Measurements from ENCODE around the gene TNNC1.

TNNC1 gene

DNA sequence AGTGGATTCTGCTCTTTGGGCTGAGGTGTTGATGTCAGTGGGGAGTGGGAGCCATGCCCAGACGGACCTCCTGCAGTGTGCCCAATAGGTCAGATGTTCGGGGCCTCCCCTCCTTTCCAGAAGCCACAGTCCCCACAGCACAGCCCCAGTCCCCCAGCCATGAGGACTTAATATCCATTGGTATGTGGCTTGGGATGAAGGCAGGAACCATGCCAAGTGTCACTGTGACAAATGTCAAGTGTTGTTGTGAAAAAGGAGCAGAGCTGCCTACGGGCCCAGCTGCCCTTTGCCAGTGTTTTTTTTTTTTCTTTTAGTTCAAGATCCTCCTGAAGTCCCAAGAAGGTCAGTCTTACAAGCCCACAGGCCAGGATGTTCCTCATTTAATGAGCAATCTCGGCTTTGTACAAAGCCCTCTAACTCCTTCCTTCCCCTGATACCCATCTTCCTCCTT lies 21.1 kb downstream of the TNNC1 start:
- TF ChIP-seq, protein P1, sequence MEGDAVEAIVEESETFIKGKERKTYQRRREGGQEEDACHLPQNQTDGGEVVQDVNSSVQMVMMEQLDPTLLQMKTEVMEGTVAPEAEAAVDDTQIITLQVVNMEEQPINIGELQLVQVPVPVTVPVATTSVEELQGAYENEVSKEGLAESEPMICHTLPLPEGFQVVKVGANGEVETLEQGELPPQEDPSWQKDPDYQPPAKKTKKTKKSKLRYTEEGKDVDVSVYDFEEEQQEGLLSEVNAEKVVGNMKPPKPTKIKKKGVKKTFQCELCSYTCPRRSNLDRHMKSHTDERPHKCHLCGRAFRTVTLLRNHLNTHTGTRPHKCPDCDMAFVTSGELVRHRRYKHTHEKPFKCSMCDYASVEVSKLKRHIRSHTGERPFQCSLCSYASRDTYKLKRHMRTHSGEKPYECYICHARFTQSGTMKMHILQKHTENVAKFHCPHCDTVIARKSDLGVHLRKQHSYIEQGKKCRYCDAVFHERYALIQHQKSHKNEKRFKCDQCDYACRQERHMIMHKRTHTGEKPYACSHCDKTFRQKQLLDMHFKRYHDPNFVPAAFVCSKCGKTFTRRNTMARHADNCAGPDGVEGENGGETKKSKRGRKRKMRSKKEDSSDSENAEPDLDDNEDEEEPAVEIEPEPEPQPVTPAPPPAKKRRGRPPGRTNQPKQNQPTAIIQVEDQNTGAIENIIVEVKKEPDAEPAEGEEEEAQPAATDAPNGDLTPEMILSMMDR (IDR thresholded peaks at IDR 0.05; ENCODE audit: low read depth, low read length, missing control alignments) = no peak
- no peak for DNase-seq (ENCODE audit: low read depth)
- no peak overlapping the region for H3K4me3 ChIP-seq (ENCODE audit: low read depth, low read length)

DNA sequence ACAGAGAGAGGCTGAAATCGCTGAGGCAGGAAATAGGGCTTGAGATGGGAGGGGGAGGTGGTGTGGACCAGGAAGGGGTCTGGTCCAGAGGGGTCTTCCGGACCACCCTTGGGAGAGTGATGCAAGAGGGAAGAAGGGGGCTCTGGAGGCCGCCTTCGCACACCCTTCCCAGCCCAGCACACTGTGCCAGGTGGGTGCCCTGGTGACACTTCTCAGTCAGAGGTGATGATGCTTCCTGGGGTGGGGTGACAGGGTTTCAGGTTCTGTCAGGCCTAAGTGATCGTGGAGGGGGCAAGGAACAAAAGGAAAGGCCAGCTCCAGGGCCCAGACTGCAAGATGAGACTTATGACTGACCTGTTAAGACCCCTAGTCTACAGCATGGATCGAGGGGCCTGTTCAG lies 21.6 kb downstream of the TNNC1 start:
- no peak for DNase-seq (ENCODE audit: low read depth)
- TF ChIP-seq, protein P1 (IDR thresholded peaks at IDR 0.05; ENCODE audit: low read depth, low read length, missing control alignments) = no peak
- no peak overlapping the region for H3K4me3 ChIP-seq (ENCODE audit: low read depth, low read length)

DNA sequence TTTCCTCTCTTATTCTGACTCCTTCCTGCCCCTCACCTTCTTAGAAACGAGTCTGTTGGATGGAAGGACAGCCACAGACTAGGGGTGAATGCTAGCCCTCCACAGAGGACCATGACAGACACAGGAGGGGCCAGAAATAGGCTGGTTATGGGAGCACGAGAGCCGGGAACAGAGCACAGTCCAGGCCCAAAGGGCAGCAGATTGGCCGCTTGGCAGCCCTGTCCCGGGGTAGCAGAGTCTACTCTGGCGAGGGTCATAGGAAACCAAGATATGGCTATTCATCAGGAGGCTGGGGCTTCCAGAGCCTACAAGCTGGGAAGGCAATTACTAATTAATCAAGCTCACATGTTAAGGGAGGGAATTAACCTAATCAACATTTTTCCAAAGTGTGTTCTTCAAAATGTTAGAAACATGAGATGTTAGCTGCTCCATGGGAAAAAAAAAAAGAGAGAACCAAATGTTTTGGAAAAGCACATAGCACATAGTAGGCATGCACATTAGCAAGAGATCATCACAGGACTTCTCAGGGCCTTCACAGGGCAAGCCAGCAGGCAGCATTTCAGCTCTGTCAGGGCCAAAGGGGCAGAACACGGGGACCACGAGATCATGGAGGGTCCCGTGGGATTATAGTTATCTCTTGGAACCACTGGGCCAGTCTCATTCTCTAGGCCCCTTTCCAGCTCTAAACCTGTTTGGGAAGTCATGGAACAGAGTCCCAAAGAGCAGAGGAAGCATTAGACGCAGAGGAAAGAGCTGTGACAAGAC lies 22.2 kb downstream of the TNNC1 start:
- H3K4me3 ChIP-seq (ENCODE audit: low read depth, low read length) = no peak overlapping the region
- TF ChIP-seq, protein P1 (IDR thresholded peaks at IDR 0.05; ENCODE audit: low read depth, low read length, missing control alignments) = no peak
- no peak for DNase-seq (ENCODE audit: low read depth)

DNA sequence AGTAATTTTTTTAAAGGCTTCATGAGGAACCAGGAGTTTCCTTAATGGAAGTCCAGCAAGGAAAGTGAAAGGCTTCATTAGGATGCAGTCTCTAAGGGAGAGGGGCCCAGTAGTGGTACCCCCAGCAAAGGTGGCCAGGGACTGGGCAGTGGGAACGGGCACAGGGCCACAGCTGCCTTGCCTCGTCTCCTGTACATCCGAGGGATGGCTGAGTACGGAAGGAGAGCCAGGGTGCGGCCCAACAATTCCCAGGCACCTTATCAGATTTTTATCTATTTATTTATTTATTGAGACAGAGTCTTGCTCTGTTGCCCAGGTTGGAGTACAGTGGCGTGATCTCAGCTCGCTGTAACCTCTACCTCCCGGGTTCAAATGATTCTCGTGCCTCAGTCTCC lies 23.4 kb downstream of the TNNC1 start:
- DNase-seq (ENCODE audit: low read depth) = no peak
- H3K4me3 ChIP-seq (ENCODE audit: low read depth, low read length) = no peak overlapping the region
- TF ChIP-seq, protein P1 (IDR thresholded peaks at IDR 0.05; ENCODE audit: low read depth, low read length, missing control alignments) = no peak

DNA sequence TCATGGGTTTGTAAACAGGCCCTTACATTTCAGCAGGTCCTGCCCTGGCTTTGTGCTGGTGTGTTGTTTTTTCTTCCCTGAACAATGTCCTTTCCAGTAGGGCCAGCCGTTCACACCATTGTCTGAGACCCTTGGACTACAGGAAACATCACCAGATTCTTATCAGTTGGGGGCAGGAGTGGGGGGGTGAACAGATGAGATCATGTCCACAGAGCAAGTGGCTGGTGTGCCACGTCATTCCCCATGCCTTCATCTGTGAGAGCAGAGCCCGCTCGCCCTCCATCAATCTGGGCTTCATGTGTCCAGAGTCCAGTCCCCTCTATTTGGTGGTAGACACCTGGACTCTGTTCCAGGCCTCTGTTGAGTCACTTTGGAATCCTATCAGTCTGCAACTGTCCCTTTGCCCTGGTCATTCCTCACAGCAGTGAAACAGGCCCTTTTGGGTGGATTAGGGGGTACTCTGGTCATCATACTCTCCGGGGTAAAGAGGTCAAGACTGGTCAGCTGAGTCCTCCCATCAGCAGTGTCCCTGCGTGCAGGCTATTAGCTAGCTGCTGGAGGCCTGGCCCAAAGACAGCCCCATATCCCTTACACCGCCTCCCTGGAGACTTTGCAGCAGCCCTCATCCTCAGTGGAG lies 23.9 kb downstream of the TNNC1 start:
- TF ChIP-seq, protein P1 (IDR thresholded peaks at IDR 0.05; ENCODE audit: low read depth, low read length, missing control alignments) = no peak
- DNase-seq (ENCODE audit: low read depth) = no peak
- H3K4me3 ChIP-seq (ENCODE audit: low read depth, low read length) = no peak overlapping the region

DNA sequence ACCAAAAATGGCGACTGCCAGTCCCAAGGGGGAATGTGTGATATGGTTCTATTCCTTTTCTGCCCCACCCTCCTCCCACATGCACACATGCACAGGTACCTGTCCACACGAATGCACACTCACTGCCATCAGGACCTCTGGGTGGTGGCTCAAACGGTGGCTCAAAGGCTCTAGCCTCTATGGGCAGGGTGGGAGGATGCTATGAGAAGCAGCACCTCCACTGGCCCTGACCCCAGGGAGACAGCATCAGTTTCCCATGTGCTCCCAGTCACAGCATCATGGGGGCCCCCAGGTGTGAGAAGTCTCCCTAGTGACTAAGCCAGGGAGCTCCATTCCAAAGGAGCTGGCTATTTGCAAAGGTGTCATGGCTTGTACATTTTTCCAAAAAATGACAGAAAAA lies 24.8 kb downstream of the TNNC1 start:
- H3K4me3 ChIP-seq (ENCODE audit: low read depth, low read length) = no peak overlapping the region
- TF ChIP-seq, protein P1 (IDR thresholded peaks at IDR 0.05; ENCODE audit: low read depth, low read length, missing control alignments) = no peak
- DNase-seq (ENCODE audit: low read depth) = no peak
